Activated CD4-positive, alpha-beta T cell treated with anti-CD3 and anti-CD28 coated beads, Interleukin-2, amount 50 U/mL, for 16 hours (primary cell): ENCODE measurements around the gene HSD17B8.

Experiments used
- DNase-seq: peaks from one replicate; pipeline ENCODE4 v3.0.0-alpha.2; 2020

HSD17B8 gene

DNA sequence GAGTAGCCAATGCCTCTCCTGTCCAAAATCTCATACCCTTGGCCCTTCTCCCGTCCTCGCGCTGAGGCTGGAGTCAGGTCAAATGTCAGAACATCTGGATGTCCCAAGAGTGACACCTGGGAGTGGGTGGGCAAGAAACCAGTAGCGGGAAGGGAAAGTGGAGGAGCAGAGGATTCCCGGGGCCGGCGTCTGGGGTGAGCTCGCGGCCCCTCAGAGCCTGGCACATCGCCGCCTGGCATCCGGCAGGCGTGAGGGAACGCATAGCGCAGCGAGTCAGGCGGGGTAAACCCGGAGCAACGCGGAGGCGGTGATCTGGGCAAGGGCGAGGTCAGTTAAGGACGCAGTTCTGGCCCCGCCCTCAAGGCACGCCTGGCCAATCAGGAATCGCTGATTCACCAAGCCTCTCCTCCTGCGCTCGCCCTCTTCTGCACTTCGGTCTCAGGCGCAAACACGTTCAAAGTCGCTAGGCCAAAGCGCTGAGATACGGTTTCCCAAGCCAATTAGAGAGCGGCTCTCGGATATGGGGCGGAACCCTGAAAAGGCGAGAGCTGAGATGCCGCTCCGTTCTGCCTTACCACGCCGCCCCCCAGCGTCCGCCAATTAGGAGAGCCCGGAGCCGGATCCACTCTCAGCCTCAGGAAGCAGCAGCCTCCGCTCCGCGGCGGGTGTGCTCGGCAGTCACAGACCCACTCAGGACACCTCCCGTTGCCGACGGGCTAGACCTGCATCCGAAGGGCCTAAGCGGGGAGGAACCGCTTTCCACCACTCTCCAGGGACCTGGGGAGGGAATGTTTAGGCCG, 44.7 kb downstream of the HSD17B8 start:
- DNase-seq: peak; percentile 99

DNA sequence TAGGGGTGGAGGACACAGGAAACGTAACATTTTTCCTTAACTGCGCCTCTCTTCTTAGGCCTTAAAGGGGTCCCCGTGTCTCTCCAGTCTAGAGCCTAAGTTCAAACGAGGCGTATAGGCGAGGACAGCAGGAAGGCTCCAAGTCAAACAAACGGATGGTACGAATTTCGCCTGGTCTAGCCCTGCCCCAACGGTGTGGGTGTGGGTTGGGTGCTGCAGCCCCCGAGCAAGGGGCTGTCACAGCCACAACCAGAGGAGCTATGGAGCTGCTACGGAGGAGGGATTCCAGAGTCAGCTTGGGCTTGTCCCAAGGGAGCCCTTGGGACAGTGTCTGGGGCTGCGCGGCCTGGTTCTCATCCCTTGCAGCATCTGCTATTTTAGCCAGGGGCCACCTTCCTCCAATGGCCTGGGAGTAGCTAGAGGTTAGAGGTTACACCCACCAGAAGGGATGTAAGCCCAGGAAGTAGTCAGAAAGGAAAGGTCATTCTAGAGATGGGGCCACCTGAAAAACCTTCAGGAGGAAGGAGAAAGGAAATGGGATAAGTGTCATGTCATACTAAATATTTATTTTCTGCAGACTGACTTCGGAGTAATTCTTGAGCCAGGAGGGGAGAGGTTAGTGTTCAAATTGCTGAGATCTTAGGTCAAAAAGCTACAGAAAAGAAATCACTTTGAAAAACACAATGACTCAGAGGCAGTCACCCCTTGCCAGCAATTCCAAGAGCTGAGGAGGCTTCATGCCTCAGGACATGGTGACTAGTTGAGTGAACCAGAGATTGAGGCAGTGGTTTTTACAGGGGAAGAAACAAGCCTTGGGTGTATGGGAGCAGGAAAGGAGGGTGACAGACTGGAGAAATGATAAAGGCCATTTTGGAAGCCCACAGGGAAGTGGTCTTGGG, 45.5 kb downstream of the HSD17B8 start:
- DNase-seq: peak; percentile 30

DNA sequence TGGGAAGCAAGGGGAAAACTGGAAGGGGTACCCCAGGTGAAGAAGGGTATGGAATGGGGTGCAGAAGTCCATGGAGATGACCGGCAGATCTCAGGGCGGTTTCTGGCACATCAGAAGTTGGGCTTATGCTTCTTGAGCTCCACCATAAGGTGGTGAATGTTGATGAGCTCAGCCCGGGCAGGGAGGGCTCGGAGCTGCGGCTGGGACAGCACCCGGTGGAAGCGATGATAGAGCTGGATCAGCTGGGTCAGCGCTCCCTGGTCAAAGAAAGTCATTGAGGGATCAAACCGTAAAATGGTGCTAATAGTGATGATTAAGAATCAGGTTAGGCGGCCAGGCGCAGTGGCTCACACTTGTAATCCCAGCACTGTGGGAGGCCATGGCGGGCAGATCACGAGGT, 46.3 kb downstream of the HSD17B8 start:
- no peak for DNase-seq

DNA sequence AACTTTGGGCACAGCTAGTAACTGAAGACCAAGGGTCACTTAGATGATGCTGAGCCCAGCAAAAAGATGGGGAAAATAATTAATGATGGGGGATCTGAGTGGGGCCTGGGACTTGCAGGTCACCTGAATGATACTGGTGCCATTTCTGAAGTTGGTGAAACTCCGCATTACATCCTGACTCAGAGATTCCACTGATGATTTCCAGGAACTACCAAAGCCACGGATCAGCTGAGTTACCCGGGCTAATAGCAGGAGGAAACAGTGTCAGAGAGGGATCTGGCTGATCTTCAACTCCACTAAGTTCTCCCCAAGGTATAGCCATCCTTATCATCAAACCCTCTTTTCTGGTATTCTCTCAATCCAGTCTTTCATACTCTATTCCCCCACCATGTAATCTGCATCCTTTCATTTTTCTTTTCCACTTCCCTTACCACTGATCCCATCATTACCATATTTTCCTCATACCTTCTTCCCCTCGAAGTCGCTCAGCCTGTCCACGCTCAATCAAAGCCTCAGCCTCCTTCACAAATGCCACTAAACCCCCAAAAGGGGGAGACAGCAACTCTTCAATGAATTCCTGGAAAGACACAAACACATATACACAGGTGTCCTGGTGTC, 47.0 kb downstream of the HSD17B8 start:
- DNase-seq: peak; percentile 9

DNA sequence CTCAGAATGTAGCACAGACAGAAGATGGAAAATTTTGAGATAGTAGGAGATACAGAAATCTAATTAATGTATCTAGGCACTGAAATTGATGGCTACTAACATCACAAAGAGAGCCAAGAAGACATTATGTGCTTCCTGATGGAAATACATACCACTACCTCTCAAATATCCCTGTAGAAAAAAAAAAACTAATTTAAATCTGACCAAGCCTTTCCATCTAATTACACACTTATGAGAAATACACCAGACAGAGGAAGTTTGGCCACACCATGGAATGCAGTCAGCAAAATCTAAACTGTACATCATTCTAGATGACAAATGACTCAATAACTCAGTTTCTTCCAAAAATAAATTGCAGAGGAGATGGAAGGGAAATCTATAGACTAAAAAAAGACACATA, 48.3 kb downstream of the HSD17B8 start:
- no peak for DNase-seq

DNA sequence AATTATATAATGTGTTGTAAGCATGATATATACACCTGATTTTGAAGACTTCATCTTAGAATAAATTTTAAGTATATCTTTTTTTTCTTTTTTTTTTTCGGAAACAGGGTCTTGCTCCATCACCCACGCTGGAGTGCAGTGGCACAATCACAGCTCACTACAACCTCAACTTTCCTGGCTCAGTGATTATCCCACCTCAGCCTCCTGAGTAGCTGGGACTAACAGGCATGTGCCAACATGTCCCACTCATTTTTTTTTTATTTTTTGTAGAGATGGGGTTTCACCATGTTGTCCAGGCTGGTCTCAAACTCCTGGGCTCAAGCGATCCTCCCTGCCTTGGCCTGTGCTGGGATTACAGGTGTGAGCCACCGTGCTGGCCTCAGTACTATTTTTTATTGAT, 50.1 kb downstream of the HSD17B8 start:
- DNase-seq: no peak
